Measurements from ENCODE around the gene MAP2K3. TPM values are rescaled to one million over a fixed set of nuclear protein-coding genes. Genes with fewer than 3 reads are reported as not detected.

The MAP2K3 gene
- total and polyA plus RNA-seq, 8 donors = 22.6 to 101 (median 40.9) TPM

DNA sequence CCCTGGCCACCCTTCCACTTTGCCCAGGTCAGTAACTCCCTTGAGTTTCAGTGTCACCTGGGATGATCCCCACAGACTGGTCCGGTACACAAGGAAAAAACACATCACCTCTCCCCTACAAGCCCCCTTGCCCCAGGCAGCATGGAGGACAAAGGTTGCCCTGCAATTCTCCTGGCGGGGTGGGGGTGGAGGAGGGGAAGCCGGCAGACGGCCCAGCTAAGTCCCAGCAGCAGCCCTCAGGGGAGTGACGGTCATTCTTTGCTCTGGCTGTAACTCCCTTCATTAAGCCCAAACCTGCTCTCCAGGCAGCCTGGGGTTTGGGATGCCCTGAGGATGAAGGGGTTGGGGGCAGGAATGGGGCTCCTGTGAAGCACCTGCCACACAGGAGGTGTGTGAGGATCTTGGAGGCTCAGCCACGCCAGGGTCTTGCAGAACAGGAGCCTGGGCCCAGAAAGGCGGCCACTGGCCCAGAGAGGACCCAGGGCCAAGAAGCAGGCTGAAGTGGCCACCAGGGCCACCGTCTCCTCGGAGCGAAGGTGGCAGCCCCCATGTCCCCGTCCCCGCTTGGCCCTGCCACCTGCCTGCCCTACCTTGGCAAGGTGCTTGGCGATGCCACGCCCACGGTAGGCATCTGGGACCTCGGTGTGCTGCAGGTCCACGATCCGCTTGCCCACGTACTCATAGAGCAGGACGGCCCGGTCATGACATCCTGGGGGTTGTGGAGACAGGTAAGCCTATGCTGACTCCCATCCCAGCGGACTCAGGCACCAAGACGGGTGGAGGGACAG lies 40.8 kb upstream of the MAP2K3 start:
- Histone ChIP-seq H3K36me3 (peaks cover 0 to 40% (median 32%) of the 10 kb centered on the region in 4 donors), H3K27me3 (no peaks in the 10 kb centered on the region), H3K4me1 (peaks cover 0 to 14% (median 0%) of the 10 kb centered on the region in 4 donors), H3K27ac (no peak overlapping the region), H3K9me3 (no peaks in the 10 kb centered on the region), H3K4me3 (no peak overlapping the region)
- TF ChIP-seq, protein P1, sequence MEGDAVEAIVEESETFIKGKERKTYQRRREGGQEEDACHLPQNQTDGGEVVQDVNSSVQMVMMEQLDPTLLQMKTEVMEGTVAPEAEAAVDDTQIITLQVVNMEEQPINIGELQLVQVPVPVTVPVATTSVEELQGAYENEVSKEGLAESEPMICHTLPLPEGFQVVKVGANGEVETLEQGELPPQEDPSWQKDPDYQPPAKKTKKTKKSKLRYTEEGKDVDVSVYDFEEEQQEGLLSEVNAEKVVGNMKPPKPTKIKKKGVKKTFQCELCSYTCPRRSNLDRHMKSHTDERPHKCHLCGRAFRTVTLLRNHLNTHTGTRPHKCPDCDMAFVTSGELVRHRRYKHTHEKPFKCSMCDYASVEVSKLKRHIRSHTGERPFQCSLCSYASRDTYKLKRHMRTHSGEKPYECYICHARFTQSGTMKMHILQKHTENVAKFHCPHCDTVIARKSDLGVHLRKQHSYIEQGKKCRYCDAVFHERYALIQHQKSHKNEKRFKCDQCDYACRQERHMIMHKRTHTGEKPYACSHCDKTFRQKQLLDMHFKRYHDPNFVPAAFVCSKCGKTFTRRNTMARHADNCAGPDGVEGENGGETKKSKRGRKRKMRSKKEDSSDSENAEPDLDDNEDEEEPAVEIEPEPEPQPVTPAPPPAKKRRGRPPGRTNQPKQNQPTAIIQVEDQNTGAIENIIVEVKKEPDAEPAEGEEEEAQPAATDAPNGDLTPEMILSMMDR (IDR thresholded peaks at IDR 0.05) = no peak
- TF ChIP-seq POLR2A (IDR thresholded peaks at IDR 0.05) (no peak), POLR2AphosphoS5 (IDR thresholded peaks at IDR 0.05) (no peak), EP300 (IDR thresholded peaks at IDR 0.05) (no peak)
- no peak for DNase-seq
- WGBS, 5 donors = 68 to 78% (median 73%) methylated on average over 15 to 23 of the region's 23 CpGs
- intact Hi-C loops (cut with DNase I; ENCODE audit: low total_unique reads) = no loop called here

DNA sequence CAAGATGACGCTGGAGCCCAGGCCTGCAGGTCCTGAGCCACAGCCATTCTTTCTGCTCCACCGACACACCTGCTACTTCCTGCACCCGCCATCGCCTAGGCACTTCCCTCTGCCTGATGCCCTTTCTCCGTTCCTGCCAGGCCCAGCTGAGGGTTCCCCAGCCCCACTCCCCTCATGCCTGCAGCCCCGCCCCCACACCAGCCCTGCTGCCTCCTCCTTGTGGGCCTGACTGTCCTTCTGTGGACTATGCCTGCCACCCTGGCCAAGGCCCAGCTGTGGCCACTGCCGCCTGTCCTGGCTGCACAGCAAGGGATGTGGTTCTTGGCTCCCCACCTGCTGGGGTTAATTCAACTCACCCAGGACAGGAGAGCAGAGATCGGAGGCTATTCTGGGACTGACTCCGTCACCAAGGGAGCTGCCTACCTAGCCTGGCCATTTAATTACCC lies 38.8 kb upstream of the MAP2K3 start:
- intact Hi-C loops (cut with DNase I; ENCODE audit: low total_unique reads) = no loop called here
- Histone ChIP-seq H3K27me3 (no peaks in the 10 kb centered on the region), H3K9me3 (no peaks in the 10 kb centered on the region), H3K4me1 (peaks cover 0 to 34% (median 8%) of the 10 kb centered on the region in 4 donors), H3K36me3 (peaks cover 0 to 40% (median 32%) of the 10 kb centered on the region in 4 donors), H3K27ac (no peak overlapping the region), H3K4me3 (no peak overlapping the region)
- TF ChIP-seq POLR2A (IDR thresholded peaks at IDR 0.05) = no peak
- TF ChIP-seq EP300 (IDR thresholded peaks at IDR 0.05) = no peak
- TF ChIP-seq, protein P1 (IDR thresholded peaks at IDR 0.05) = no peak
- TF ChIP-seq POLR2AphosphoS5 (IDR thresholded peaks at IDR 0.05) = no peak
- DNase-seq = no peak
- WGBS, 5 donors = 60 to 79% (median 74%) methylated on average over 8 to 9 of the region's 9 CpGs

DNA sequence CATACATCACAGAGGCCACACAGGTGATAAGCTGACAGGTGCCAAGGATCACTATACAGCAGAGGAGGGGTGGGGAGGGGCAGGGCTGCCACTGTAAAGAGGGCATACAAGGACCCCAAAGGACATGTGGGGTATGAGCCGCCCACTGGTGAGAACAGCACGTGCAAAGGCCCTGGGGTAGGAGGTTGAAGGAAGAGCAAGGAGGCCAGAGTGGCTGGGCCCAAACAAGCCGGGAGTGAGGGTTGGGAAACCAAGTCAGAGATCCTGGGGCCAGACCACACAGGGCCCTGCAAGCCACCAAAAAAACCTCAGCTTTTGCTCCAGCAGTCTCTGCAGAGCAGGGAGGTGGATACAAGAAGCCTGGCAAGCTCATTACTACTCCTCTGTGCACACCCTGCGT lies 37.8 kb upstream of the MAP2K3 start:
- TF ChIP-seq EP300 (IDR thresholded peaks at IDR 0.05) (no peak), POLR2AphosphoS5 (IDR thresholded peaks at IDR 0.05) (no peak)
- TF ChIP-seq, protein P1 (IDR thresholded peaks at IDR 0.05) = no peak
- Histone ChIP-seq H3K27ac (no peak overlapping the region), H3K4me1 (peaks cover 4 to 44% (median 18%) of the 10 kb centered on the region in 4 donors), H3K9me3 (no peaks in the 10 kb centered on the region), H3K36me3 (peaks cover 0 to 32% (median 28%) of the 10 kb centered on the region in 4 donors), H3K4me3 (no peak overlapping the region), H3K27me3 (no peaks in the 10 kb centered on the region)
- 86 to 100% (median 93%) methylated on average over 4 of the region's 4 CpGs for WGBS, 5 donors
- no peak for DNase-seq
- intact Hi-C loops (cut with DNase I; ENCODE audit: low total_unique reads) = no loop called here

DNA sequence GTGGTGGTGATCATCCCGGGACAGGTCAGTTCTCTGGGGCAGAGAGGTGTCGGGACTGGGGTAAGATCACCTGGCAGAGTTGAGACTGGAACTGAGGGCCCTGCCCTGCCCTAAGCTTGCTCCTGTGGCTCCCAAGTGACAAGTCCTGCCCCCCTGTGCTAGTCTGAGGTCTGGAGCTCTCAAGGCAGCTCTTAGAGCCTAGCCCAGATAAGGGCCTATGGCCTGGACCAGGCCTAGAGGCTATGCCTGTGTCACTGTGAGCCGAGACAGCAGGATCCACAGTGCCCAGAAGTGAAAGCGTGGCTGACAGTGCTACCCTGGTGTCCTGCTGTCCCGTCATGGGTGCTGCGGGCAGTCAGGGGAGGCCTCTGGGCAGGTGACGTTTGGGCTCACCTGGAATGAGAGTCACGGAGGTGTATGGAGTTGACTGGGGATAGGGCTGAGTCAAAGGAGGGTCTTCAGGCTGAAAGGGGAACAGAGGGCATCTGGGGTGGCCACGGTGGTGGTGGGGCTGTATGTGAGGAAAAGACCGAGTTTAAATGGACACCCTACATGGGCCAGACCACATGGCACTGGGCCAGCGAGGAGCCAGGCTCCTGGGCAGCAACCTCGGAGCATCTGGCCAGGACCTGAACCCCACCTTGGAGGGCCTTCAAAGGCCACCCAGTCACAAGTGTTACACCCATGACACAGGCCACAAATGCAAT lies 36.8 kb upstream of the MAP2K3 start:
- H3K27ac ChIP-seq = no peak overlapping the region
- H3K36me3 ChIP-seq = peaks cover 0 to 22% (median 18%) of the 10 kb centered on the region in 4 donors
- no peak for DNase-seq
- intact Hi-C loops (cut with DNase I; ENCODE audit: low total_unique reads) = no loop called here
- no peaks in the 10 kb centered on the region for H3K9me3 ChIP-seq
- H3K4me3 ChIP-seq = no peak overlapping the region
- TF ChIP-seq POLR2A (IDR thresholded peaks at IDR 0.05) (no peak), POLR2AphosphoS5 (IDR thresholded peaks at IDR 0.05) (no peak), EP300 (IDR thresholded peaks at IDR 0.05) (no peak)
- TF ChIP-seq, protein P1 (IDR thresholded peaks at IDR 0.05) = no peak
- peaks cover 13 to 54% (median 28%) of the 10 kb centered on the region in 4 donors for H3K4me1 ChIP-seq
- H3K27me3 ChIP-seq = no peaks in the 10 kb centered on the region
- whole genome bisulfite sequencing, 5 donors = 79 to 93% (median 84%) methylated on average over 9 to 12 of the region's 12 CpGs

Measured in stomach (tissue), 9 donors.